HG03354 (cell line): ENCODE results near the gene IFT122.
A peak's percentile ranks its signal among the peaks of the same experiment; 100 is the strongest.
"Not testable (repeated sequence)": the region's sequence is repeated elsewhere in the genome, so short reads cannot be mapped to it uniquely, and the experiment has no call there.

Experiments
- ATAC-seq: cut with Tn5 transposase; IDR thresholded peaks from one replicate; pipeline ENCODE4 v1.9.1; 2021; ENCODE audit warnings: mild to moderate bottlenecking; ENCODE audit not compliant: unreplicated experiment, poor library complexity, severe bottlenecking

IFT122 gene

DNA sequence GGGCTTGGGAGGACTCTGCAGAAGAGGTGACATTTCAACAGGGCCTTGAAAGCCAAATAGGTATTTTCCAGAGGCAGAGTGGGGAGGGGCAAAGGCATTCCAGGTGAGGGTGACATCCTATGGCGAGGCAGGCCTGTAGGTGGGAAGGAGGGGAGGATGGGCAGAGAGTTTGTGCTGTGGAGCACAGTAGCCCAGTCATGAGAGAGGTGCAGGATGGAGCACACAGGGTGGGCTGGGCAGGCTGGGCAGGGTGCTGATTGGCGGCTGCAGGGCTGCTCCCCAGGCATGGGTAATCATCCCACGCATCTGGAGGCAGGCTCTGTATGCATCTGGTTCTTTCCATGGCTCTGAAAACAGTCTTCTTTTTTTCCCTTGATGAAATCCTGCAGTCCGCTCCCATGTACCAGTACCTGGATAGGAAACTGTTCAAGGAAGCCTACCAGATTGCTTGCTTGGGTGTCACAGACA, 47.9 kb downstream of the IFT122 start:
- ATAC-seq = not testable (repeated sequence)

DNA sequence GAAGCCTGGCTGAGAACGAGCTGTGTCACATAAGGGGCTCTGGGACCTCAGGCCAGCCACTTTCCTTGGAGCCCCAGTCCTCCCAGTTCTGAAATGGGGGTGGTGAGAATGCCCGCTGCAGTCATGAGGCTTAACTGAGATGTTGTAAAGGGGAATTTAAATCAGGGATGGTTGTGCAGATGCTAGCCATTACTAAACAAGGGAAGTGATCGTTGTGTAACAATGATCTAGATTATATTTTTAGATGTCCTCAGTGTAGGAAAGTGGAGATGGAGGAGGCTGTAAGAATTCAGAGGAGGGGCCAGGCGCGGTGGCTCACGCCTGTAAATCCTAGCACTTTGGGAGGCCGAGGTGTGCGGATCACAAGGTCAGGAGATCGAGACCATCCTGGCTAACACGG, 49.2 kb downstream of the IFT122 start:
- not testable (repeated sequence) for ATAC-seq

DNA sequence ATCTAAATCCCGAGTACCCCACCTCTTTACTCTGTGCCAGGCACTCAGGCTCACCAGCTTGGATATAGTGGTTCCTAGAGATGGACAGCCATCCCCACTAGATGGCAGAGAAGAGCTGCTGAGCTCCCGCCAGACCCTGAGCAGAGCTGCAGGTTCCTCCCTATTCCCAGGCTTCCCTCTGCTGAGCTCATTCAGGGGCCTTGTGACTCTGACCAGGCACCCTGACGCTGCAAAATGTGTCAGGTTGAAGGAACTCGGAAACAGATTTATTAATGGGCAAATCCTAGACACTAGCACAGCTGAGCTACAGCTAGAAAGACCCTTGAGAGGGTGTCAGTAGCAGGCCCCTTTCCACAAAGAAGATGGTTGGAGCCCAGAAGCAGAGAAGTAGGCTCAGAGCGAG, 50.2 kb downstream of the IFT122 start:
- ATAC-seq = peak; percentile 79

DNA sequence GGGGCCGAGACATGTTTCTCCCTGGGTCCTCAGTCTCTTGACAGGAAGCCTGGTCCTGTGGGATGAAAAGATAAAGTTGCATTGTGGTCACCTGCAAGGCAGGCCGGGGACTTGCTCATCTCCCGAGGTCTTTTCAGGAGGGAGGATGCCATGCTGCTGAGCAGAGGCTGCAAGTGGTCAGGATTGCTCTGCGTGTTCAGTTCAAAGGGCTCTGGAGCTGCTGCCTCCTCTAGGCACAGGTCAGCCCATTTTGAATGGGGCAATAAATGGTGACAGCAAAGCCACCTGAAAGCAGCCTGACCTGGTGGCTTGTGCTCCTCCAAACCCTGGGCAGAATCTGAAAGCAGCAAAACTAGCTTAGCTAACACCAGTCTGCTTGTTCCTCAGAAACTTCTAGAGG, 51.1 kb downstream of the IFT122 start:
- not testable (repeated sequence) for ATAC-seq

DNA sequence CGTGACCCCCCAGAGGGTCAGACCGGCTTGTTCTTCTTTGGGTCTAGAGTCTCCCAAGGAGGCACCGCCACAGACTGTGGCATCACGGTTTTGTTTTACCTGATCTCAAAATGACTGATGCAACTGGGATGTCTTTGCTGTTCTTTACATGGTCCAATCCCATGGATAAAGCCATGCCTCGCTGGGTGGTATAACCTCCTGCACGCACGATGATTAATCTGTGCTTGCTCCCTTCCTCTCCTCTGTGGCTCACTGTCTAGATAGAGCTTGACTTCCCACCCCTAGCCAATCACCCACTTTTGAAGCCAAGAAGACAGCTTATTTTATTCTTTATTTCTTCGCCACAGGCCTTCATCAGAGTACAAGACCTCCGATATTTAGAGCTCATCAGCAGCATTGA, 51.8 kb downstream of the IFT122 start:
- ATAC-seq = no peak

DNA sequence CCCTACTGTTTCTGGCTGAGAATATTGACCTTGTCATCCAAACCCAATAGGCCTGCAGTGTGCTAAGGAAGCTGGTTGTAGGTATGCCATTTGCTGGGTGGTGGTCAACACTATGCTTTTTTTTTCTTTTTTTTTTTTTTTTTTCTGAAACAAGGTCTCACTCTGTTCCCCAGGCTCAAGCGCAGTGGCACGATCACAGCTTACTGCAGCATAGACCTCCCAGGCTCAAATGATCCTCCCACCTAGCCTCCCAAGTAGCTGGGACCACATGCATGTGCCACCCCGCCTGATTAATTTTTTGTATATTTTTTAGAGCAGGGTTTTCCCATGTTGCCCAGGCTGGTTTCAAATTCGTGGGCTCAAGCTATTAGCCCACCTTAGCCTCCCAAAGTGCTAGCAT, 52.7 kb downstream of the IFT122 start:
- ATAC-seq = no peak

DNA sequence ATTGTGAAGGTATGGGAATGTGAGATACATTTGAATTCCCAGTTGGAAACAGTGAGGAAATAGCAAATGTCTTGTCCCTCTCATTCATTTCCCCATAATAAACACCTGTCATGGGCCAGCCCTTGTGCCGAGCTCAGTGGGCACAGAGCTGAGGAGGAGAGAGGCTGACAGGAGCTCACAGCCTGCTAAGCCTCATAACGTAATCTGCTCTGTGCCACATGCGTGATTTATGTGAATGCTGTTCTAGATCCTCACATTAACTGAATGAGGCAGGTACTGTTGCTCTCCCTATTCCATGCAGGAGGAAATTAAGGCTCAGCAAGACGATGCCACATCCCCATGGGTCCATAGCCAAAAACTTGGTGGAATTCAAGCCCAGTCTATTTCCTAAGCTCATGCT, 53.2 kb downstream of the IFT122 start:
- ATAC-seq = no peak

DNA sequence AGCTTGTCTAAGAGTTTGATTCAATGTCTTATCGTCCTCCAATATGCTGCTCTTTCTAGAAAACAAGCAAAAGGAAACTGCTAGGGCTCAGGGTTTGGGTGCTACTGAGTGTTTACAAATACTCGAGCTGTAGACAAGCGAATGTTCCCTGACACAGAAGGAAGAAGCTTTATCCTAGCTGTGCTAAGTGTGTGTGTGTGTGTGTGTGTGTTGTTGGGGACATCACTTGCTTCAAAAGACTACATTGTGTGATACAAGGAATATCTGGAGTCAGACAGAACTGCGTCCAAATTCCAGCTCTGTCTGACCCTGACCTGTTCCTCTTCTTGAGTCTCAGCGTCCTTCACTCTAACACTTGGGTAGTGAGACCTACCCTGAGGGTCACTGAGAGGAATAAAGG, 54.5 kb downstream of the IFT122 start:
- ATAC-seq = not testable (repeated sequence)

DNA sequence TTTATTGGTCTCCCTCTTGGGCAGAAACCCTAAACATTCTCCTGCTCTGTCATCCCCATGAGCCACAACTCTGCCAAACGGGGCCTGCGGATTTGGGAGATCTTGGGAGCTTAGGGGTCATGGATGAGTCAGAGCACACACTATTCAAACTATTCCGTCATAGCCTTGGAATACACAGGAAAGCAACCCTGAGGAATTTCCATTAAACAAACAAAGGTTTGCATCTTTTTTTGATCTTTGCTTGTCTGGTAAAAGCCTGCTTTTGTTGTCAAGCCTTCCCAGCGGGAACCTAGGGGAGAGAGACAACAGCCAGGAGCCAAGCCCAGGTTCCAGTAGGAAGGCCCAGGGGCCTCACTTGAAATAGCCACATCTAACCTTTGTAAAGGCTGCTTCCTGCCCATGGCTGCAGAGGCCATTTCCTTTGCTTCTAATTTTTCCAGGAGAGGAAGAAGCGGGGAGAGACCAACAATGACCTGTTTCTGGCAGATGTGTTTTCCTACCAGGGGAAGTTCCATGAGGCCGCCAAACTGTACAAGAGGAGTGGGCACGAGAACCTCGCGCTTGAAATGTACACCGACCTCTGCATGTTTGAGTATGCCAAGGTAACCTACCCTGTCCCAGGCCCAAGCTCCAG, 55.1 kb downstream of the IFT122 start:
- ATAC-seq = not testable (repeated sequence)

DNA sequence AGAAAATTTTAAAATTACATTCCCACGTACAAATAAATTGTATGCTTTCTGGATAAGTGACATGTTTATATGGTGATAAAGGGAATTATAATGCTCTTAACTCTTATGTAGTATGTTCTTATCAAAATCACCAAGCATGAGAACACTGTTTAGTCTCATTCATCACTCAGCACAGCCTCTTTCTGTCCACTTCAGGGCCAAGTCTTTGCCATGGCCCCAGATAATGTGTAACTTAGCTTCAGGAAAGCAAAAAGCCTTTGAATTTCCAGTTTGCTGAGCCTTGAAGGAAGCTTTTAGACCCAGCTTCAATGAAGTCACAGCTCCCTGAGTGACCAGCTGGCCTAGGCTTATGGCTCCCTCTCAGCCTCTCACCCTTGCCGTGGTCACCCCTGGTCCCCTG, 57.9 kb downstream of the IFT122 start:
- not testable (repeated sequence) for ATAC-seq

DNA sequence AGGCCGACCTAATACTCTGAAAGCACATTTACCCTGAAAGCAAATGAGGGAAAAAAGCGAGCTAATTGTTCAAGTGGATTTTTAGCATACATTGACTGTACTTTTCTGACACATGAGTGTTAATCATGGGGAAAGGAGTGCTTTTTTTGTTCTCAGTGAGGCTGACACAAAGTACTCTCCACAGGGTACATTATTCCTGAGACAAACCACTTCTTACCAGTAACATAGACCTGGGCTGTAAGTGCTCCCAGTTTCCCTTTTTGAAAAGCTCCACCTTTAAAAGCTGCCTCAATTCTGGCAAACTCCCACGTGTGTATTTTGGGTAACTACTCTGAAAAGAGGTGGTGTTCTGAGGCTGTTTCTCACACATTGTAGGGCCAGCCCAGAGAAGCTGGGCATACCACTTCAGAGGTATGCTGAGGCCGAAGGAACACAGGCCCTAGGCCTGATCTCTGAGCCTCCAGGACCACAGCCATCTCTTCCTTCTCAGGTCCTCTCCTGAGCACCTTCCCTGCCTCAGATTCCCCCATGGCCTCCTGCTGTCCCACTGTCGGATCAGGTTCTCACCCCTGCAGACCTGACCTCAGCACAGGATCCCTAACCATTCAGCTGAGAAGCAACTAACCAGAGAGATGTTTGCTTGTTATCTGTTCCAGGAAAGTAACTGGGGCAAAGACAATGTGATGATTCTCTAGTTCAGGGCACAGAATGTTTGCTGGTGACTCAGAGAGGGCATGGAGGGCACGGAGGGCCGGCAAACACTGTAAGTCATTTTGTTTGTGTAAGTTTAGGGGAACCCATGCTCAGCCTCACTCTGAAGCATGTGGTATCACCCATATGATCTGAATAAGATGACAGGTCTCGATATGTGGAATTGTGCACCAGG, 58.8 kb downstream of the IFT122 start:
- not testable (repeated sequence) for ATAC-seq

DNA sequence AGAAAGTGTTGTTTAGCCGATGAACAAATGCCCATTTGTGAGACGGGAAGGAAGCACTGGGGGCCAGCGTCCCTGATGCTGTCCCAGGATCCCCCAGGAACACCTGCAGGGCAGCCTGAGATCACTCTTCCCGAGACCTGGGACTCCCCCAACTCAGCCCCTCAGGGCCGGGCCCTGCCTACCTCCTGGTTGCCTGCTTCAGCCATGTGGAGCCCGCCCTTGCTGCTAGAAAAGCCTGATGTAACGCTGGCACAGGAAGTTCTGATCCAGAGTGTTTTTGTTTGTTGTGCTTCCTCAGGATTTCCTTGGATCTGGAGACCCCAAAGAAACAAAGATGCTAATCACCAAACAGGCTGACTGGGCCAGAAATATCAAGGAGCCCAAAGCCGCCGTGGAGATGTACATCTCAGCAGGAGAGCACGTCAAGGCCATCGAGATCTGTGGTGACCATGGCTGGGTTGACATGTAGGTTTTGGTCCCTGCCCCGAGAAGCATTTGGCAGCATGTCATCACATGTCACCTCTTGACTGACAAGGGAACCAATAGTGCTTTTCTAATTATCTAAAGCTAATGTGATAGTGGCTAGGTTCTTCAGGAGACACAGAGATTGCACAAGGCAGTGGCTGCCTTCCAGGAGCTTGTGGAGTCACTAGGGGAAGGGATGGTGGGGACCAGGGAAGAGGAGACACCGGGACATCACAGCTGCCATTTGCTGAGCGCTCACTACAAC, 59.7 kb downstream of the IFT122 start:
- not testable (repeated sequence) for ATAC-seq

DNA sequence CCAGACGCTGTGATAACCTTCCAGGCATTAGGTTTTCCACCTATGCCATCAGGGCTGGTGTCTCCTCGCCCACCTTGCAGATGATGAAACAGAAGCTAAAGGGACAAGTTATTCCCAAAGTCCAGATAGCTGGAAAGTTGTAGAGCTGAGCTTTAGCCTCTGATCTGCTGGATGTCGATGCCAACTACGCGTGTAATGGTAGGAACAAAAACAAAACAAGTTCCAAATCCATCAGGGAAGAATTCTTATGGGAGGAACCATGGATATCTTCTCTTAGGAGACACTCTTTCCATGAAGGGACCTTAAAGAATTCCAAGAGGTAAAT, 60.3 kb downstream of the IFT122 start:
- ATAC-seq = no peak

DNA sequence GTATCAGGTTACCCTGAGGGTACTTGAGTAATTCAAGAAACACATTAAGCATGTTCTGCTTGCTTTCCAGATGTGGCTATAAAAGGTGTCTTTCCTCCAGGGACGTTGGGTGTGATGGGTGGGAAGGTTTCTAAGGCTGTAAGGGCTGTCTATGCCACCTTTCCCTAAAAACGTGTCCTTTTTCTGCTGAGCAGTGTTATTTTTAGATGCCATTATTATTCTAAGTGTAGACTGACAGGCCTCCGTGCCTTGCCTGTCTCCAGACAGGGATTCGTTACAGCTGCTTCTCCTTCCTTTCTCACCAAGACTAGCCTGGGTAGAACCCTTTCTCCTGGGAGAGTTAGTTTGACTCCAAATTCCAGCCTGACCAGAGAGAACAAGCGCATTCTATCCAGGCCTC, 61.6 kb downstream of the IFT122 start:
- ATAC-seq = no peak

DNA sequence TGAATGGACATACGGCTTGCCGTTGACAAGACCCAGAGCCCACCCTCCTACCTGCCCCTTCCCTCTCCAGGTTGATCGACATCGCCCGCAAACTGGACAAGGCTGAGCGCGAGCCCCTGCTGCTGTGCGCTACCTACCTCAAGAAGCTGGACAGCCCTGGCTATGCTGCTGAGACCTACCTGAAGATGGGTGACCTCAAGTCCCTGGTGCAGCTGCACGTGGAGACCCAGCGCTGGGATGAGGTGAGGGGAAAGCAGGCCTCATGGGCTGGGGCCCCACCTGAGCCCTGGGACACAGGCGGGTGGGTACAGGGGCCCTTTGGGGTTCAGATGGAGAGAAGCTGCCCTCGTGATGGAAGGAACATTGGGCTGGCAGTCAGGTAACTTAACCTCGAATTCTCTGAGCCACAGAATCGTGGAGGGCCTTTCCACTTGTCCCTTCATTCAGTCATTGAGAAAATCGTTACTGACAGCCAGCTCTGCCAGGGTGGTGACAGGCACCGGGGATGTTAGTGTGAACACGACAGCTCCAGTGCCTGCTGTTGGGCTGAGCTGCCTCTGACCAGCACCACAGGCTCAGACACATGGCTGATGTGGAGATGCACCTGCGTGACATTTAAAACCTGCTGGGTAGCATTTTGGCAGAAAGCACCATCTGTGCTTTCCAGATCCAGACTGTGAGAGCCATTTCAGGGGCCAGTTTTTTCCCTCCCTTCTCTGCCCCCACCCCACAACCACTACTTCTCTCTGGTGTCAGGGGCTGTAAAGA, 62.8 kb downstream of the IFT122 start:
- no peak for ATAC-seq

DNA sequence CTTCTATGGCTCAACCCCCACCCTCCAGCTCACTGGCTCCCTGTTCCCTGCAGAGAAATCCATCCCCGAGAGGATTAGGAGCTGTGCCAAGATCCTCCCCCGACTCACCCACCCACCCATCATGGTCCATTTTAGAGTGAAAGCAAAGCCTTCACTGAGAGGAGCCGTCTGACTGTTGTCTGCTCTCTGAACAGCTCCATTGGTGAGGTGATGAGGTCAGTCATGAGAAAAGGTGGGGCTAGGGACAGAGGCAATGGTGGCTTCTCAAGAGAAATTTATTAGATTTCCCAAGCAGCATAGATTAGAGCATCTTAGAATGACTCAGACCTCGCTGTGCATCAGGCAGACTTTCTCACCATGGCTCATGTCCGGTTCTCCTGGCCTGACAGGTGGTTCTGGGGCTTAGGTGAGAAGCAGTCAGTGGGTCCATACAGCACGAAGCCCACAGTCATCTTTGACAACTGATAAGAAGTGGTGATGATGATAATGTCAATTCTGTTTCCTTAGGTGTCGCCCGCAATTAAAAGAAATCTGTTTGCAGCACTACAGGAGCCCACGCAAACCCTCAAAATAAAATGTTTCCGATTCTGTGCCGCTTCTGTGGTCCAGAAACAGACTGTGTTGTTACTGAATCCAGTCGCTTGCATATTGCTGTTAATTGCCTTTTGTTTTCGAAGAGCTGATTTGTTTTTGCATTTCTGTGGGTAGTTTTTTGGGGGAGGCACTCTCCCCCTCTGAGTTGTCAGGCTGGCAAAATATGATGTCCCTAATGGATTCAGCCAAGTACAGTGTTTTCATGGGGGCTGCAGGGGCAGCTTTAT, 63.7 kb downstream of the IFT122 start:
- ATAC-seq = no peak

DNA sequence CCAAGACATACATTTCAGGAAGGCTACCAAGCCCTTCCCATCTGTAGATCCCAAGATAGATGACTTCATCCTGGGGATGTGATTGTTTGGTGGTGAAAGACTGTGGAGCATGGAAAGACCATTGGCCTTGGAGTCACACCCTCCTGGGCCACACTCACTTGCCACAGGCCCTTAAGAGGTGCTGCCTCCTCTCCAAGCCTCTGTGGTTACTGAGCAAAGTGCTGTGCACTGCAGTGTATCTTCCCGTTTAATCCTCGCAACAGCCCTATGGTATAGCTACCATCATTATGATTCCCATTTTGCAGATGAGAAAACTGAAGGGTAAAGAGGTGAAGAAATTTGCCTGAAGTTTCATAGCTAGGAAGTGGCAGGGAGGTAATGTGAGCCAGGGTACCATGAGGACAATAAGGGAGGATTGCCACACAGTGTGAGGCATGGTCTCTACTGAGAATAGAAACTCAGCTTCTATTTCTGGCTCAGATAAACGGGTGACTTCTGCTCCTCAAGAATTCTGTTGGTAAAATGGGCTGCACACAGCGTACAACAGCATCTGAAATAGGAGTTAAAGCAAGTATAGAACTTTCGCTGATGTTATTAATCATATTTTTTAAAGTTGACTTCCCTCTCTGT, 64.6 kb downstream of the IFT122 start:
- no peak for ATAC-seq

DNA sequence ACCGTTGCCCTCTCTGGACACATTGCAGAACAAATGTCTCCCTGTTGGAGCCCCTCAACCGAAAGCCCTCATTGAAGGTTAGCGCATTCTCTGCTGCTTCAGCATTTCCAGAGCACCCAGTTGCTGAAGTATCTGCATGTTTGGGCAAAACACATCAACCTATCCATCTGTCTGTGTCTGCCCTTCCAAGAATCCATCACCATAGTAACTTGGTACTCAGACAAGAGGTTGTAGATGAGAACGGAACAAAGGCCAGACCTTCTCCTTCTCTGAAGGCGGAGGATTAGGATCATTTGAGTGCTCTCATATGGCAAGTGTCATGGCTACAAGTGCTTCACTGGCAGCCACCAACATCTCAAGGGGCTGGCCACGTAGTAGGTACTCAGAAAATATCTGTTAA, 65.3 kb downstream of the IFT122 start:
- ATAC-seq = no peak
